Measurements from ENCODE around the gene SEMA3D. TPM values are rescaled to one million over a fixed set of nuclear protein-coding genes. Genes with fewer than 3 reads are reported as not detected.

Gene SEMA3D
- total RNA-seq, 1 experiment from 2014 or later, result 1.4 TPM

DNA sequence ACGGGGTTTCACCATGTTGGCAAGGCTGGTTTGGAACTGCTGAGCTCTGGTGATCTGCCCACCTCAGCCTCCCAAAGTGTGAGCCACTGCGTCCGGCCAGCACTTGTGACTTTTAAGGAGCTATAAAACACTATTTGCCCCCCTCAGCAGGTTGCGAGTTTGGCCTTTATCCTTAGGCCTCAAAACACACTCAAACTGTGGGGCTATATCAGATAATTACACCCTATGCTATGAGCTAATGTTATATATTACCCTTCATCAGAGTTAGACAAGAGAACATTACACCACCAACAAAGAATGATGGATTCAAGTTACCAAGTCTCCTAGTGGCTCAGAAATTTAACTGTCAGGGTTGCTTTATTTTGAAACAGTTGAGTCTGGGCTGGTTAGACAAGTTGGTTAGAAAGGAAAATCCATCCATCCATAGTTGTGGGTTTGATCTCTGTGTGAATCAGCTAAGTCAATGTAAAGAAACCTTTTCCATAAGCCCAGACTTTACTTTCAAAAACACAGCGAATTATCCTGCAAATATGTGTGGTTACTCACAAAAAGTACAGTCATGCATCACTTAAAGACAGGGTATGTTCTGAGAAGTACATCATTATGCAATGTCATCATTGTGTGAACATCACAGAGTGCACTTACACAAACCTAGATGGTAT, 115.8 kb downstream of the SEMA3D start:
- H3K4me1 ChIP-seq (ENCODE audit: control insufficient read depth in 1 of 2, insufficient read depth in 2 of 2, low read length in 2 of 2), result no peaks in the 10 kb centered on the region
- no peaks in the 10 kb centered on the region for H3K9me3 ChIP-seq (ENCODE audit: control insufficient read depth in 1 of 2, insufficient read depth in 1 of 2, low read depth in 1 of 2, low read length in 2 of 2)
- POLR2A ChIA-PET, result no interaction called here
- no peaks in the 10 kb centered on the region for H3K9me2 ChIP-seq (ENCODE audit: insufficient read depth)
- H3K27me3 ChIP-seq (ENCODE audit: insufficient read depth, low read length), result no peaks in the 10 kb centered on the region
- H3K4me3 ChIP-seq (replicated peaks in 1 of 2; ENCODE audit: low read depth in 1 of 2, low read length in 2 of 2), result no peak overlapping the region
- no peaks in the 10 kb centered on the region for H3K79me2 ChIP-seq (ENCODE audit: insufficient read depth, low read length)
- H3K4me2 ChIP-seq (ENCODE audit: low read length), result no peak overlapping the region
- H4K20me1 ChIP-seq (ENCODE audit: insufficient read depth), result no peaks in the 10 kb centered on the region
- TF ChIP-seq, protein P1, sequence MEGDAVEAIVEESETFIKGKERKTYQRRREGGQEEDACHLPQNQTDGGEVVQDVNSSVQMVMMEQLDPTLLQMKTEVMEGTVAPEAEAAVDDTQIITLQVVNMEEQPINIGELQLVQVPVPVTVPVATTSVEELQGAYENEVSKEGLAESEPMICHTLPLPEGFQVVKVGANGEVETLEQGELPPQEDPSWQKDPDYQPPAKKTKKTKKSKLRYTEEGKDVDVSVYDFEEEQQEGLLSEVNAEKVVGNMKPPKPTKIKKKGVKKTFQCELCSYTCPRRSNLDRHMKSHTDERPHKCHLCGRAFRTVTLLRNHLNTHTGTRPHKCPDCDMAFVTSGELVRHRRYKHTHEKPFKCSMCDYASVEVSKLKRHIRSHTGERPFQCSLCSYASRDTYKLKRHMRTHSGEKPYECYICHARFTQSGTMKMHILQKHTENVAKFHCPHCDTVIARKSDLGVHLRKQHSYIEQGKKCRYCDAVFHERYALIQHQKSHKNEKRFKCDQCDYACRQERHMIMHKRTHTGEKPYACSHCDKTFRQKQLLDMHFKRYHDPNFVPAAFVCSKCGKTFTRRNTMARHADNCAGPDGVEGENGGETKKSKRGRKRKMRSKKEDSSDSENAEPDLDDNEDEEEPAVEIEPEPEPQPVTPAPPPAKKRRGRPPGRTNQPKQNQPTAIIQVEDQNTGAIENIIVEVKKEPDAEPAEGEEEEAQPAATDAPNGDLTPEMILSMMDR (IDR thresholded peaks at IDR 0.05 in 2 of 3, conservative IDR thresholded peaks at IDR 0.05 in 1 of 3; ENCODE audit: borderline replicate concordance in 1 of 3, insufficient read depth in 1 of 3, low read depth in 2 of 3, low read length in 2 of 3), result no peak
- TF ChIP-seq, protein P2, sequence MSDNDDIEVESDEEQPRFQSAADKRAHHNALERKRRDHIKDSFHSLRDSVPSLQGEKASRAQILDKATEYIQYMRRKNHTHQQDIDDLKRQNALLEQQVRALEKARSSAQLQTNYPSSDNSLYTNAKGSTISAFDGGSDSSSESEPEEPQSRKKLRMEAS (IDR thresholded peaks at IDR 0.05), result no peak
- TF ChIP-seq, protein P3, sequence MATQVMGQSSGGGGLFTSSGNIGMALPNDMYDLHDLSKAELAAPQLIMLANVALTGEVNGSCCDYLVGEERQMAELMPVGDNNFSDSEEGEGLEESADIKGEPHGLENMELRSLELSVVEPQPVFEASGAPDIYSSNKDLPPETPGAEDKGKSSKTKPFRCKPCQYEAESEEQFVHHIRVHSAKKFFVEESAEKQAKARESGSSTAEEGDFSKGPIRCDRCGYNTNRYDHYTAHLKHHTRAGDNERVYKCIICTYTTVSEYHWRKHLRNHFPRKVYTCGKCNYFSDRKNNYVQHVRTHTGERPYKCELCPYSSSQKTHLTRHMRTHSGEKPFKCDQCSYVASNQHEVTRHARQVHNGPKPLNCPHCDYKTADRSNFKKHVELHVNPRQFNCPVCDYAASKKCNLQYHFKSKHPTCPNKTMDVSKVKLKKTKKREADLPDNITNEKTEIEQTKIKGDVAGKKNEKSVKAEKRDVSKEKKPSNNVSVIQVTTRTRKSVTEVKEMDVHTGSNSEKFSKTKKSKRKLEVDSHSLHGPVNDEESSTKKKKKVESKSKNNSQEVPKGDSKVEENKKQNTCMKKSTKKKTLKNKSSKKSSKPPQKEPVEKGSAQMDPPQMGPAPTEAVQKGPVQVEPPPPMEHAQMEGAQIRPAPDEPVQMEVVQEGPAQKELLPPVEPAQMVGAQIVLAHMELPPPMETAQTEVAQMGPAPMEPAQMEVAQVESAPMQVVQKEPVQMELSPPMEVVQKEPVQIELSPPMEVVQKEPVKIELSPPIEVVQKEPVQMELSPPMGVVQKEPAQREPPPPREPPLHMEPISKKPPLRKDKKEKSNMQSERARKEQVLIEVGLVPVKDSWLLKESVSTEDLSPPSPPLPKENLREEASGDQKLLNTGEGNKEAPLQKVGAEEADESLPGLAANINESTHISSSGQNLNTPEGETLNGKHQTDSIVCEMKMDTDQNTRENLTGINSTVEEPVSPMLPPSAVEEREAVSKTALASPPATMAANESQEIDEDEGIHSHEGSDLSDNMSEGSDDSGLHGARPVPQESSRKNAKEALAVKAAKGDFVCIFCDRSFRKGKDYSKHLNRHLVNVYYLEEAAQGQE (IDR thresholded peaks at IDR 0.05; ENCODE audit: low read depth), result no peak
- TF ChIP-seq TCF7L2 (IDR thresholded peaks at IDR 0.05; ENCODE audit: borderline replicate concordance, extremely low read depth, insufficient read depth, insufficient read length), result no peak
- TF ChIP-seq EZH2 (IDR thresholded peaks at IDR 0.05), result no peak
- no peak for TF ChIP-seq ZNF274 (IDR thresholded peaks at IDR 0.05; ENCODE audit: low read depth, low read length)
- no peak for TF ChIP-seq ELF1 (IDR thresholded peaks at IDR 0.05; ENCODE audit: borderline replicate concordance, low read depth)
- TF ChIP-seq YY1 (IDR thresholded peaks at IDR 0.05; ENCODE audit: extremely low read depth, insufficient replicate concordance, low read depth, low read length), result no peak
- TF ChIP-seq SP1 (IDR thresholded peaks at IDR 0.05; ENCODE audit: low read depth), result no peak
- no peak for TF ChIP-seq CEBPB (IDR thresholded peaks at IDR 0.05; ENCODE audit: low read depth)
- TF ChIP-seq, protein P4, sequence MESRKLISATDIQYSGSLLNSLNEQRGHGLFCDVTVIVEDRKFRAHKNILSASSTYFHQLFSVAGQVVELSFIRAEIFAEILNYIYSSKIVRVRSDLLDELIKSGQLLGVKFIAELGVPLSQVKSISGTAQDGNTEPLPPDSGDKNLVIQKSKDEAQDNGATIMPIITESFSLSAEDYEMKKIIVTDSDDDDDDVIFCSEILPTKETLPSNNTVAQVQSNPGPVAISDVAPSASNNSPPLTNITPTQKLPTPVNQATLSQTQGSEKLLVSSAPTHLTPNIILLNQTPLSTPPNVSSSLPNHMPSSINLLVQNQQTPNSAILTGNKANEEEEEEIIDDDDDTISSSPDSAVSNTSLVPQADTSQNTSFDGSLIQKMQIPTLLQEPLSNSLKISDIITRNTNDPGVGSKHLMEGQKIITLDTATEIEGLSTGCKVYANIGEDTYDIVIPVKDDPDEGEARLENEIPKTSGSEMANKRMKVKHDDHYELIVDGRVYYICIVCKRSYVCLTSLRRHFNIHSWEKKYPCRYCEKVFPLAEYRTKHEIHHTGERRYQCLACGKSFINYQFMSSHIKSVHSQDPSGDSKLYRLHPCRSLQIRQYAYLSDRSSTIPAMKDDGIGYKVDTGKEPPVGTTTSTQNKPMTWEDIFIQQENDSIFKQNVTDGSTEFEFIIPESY (IDR thresholded peaks at IDR 0.05; ENCODE audit: extremely low read depth, insufficient replicate concordance, low read length), result no peak
- TF ChIP-seq POLR2AphosphoS5 (IDR thresholded peaks at IDR 0.05; ENCODE audit: low read depth, low read length), result no peak
- TF ChIP-seq POLR2A (IDR thresholded peaks at IDR 0.05; ENCODE audit: borderline replicate concordance, extremely low read depth, insufficient read depth, insufficient read length), result no peak
- TF ChIP-seq SIN3A (IDR thresholded peaks at IDR 0.05; ENCODE audit: low read depth), result no peak
- TF ChIP-seq JUND (IDR thresholded peaks at IDR 0.05), result no peak
- TF ChIP-seq SRF (IDR thresholded peaks at IDR 0.05; ENCODE audit: low read depth), result no peak
- TF ChIP-seq, protein P5, sequence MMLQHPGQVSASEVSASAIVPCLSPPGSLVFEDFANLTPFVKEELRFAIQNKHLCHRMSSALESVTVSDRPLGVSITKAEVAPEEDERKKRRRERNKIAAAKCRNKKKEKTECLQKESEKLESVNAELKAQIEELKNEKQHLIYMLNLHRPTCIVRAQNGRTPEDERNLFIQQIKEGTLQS (IDR thresholded peaks at IDR 0.05), result no peak
- no peak for TF ChIP-seq RAD21 (IDR thresholded peaks at IDR 0.05; ENCODE audit: low read depth)
- RAD21 ChIA-PET (ENCODE audit: low non-redundant PET in 1 of 2, low total read pairs in 2 of 2, uncharacterized antibody in 2 of 2, unreplicated experiment in 2 of 2), result no interaction called here
- CTCF ChIA-PET, result no interaction called here
- intact Hi-C loops (cut with micrococcal nuclease), result no loop called here
- no peak overlapping the region for H3K9ac ChIP-seq (ENCODE audit: low read length)
- H2AFZ ChIP-seq (ENCODE audit: low read depth, low read length, poor library complexity, severe bottlenecking), result no peak overlapping the region
- DNase-seq (ENCODE audit: low read depth, low spot score) (no peak), ATAC-seq (no peak)
- BruUV-seq (replicated peaks), result no TSS peak
- no peaks in the 10 kb centered on the region for H3K36me3 ChIP-seq (ENCODE audit: control insufficient read depth in 1 of 2, insufficient read depth in 2 of 2, low read length in 2 of 2)
- H3K27ac ChIP-seq (ENCODE audit: low read depth, low read length), result no peak overlapping the region
